Endodermal cell (in vitro differentiated cells): ENCODE measurements around the gene ADK. TPM values are rescaled to one million over a fixed set of nuclear protein-coding genes. Genes with fewer than 3 reads are reported as not detected.

ENCODE experiments used
- DNase-seq: peaks from one replicate; pipeline ENCODE4 v3.0.0-alpha.2; 2017
- H3K27ac ChIP-seq: 2 replicates; pipeline ENCODE4 v1.5.1; 2013; ENCODE audit warnings: mild to moderate bottlenecking, low read depth, low read length, moderate library complexity
- H3K27me3 ChIP-seq: 2 replicates; pipeline ENCODE4 v1.6.1; 2013; ENCODE audit warnings: mild to moderate bottlenecking, low read length, moderate library complexity; ENCODE audit not compliant: insufficient read depth, control insufficient read depth, poor library complexity, severe bottlenecking
- H3K36me3 ChIP-seq: 2 replicates; pipeline ENCODE4 v1.7.0; 2013; ENCODE audit warnings: mild to moderate bottlenecking, low read length, moderate library complexity; ENCODE audit not compliant: control insufficient read depth, insufficient read depth
- H3K4me1 ChIP-seq: one replicate; pipeline ENCODE4 v1.7.0; 2013; ENCODE audit warnings: low read length; ENCODE audit not compliant: control insufficient read depth, insufficient read depth
- H3K4me3 ChIP-seq: 2 replicates; pipeline ENCODE4 v1.5.1; 2013; ENCODE audit warnings: mild to moderate bottlenecking, low read length, moderate library complexity
- H3K9ac ChIP-seq: 2 replicates; pipeline ENCODE4 v1.6.1; 2013; ENCODE audit warnings: mild to moderate bottlenecking, low read length, moderate library complexity; ENCODE audit not compliant: poor library complexity, severe bottlenecking; ENCODE audit errors: extremely low read depth
- H3K9me3 ChIP-seq: 2 replicates; pipeline ENCODE4 v1.6.1; 2013; ENCODE audit warnings: mild to moderate bottlenecking, low read length, moderate library complexity; ENCODE audit not compliant: control insufficient read depth
- H3K27ac Mint-ChIP-seq: 2 replicates; pipeline ENCODE4 v1.8.0; 2020; ENCODE audit warnings: mixed read lengths
- H3K27me3 Mint-ChIP-seq: 2 replicates; pipeline ENCODE4 v1.8.0; 2021; ENCODE audit warnings: mild to moderate bottlenecking, mixed read lengths; ENCODE audit not compliant: insufficient read depth
- H3K36me3 Mint-ChIP-seq: 2 replicates; pipeline ENCODE4 v1.8.0; 2020; ENCODE audit warnings: low read depth, mixed read lengths
- H3K4me1 Mint-ChIP-seq: 2 replicates; pipeline ENCODE4 v1.8.0; 2020; ENCODE audit warnings: mixed read lengths
- H3K4me3 Mint-ChIP-seq: 2 replicates; pipeline ENCODE4 v1.8.0; 2020; ENCODE audit warnings: mild to moderate bottlenecking, moderate library complexity, mixed read lengths
- H3K9me3 Mint-ChIP-seq: 2 replicates; pipeline ENCODE4 v1.8.0; 2020; ENCODE audit warnings: mild to moderate bottlenecking, mixed read lengths
- CTCF ChIP-seq: fragments of 200-600 bp; sonication (generic); conservative IDR thresholded peaks from 2 replicates; pipeline ENCODE4 v1.5.0; 2021; ENCODE audit warnings: antibody characterized with exemption, mild to moderate bottlenecking
- WGBS, 2 experiments: methylation state at CpG; one replicate each; pipeline versions ENCODE4 v1.1.5 to v1.1.7; 2013; ENCODE audit warnings: missing lambda C conversion rate in 2 of 2, mixed read lengths in 1 of 2; ENCODE audit not compliant: insufficient coverage in 1 of 2, insufficient read length in 1 of 2; 5-methylcytosine and 5-hydroxymethylcytosine counted together
- total RNA-seq, 2 donors: library from RNA; stranded (reverse); fragmentation: NEBNext Ultra II Directional in 1 of 2; extraction: Animal tissue kit (Norgen Biotek cat#: 25700) in 1 of 2; gene quantifications; 2 replicates in 1 of 2; 3 replicates in 1 of 2; pipeline ENCODE4 v1.2.1, GENCODE V29; 2021

ADK gene
- total RNA-seq, 2 donors from 2014 or later = 23.6 to 36.7 TPM

GRCh38 chr10:74672430-74673165 lies 521.6 kb downstream of the ADK start:
- Histone ChIP-seq H3K4me1 (no peaks in the 10 kb centered on the region), H3K4me3 (no peak overlapping the region), H3K36me3 (peaks cover 33% of the 10 kb centered on the region), H3K9ac (no peak overlapping the region), H3K27me3 (no peaks in the 10 kb centered on the region), H3K27ac (no peak overlapping the region), H3K9me3 (peaks cover 19% of the 10 kb centered on the region)
- no peak for TF ChIP-seq CTCF
- peaks cover 12% of the 10 kb centered on the region for H3K36me3 Mint-ChIP-seq
- no peak overlapping the region for H3K4me3 Mint-ChIP-seq
- H3K27me3 Mint-ChIP-seq = no peaks in the 10 kb centered on the region
- H3K9me3 Mint-ChIP-seq = no peaks in the 10 kb centered on the region
- no peaks in the 10 kb centered on the region for H3K4me1 Mint-ChIP-seq
- no peak for DNase-seq
- H3K27ac Mint-ChIP-seq = no peak overlapping the region

- Histone ChIP-seq H3K4me3 (no peak overlapping the region), H3K9ac (no peak overlapping the region), H3K9me3 (peaks cover 19% of the 10 kb centered on the region), H3K27ac (no peak overlapping the region), H3K27me3 (no peaks in the 10 kb centered on the region), H3K36me3 (peaks cover 33% of the 10 kb centered on the region), H3K4me1 (no peaks in the 10 kb centered on the region)
- DNase-seq = no peak
- no peak for TF ChIP-seq CTCF
- Mint-ChIP-seq H3K27ac (no peak overlapping the region), H3K4me3 (no peak overlapping the region), H3K27me3 (no peaks in the 10 kb centered on the region), H3K9me3 (no peaks in the 10 kb centered on the region), H3K4me1 (no peaks in the 10 kb centered on the region), H3K36me3 (peaks cover 12% of the 10 kb centered on the region)
- no CpG with 5 or more reads among the region's 1 CpG for WGBS, 2 experiments
These were observed 523.9 kb downstream of the ADK start for GRCh38 chr10:74674927-74675326.

- no peaks in the 10 kb centered on the region for H3K4me1 Mint-ChIP-seq
These were observed 524.5 kb downstream of the ADK start for GRCh38 chr10:74675484-74675883.

More at GRCh38 chr10:74675484-74675883, 524.5 kb downstream of the ADK start:
- Histone ChIP-seq H3K27me3 (no peaks in the 10 kb centered on the region), H3K9me3 (peaks cover 19% of the 10 kb centered on the region), H3K4me3 (no peak overlapping the region), H3K4me1 (no peaks in the 10 kb centered on the region), H3K9ac (no peak overlapping the region), H3K27ac (peak overlapping the region; percentile 15), H3K36me3 (peaks cover 33% of the 10 kb centered on the region)
- Mint-ChIP-seq H3K36me3 (peaks cover 12% of the 10 kb centered on the region), H3K27me3 (no peaks in the 10 kb centered on the region), H3K9me3 (no peaks in the 10 kb centered on the region), H3K4me3 (no peak overlapping the region), H3K27ac (no peak overlapping the region)
- DNase-seq = no peak
- TF ChIP-seq CTCF = no peak
